Stomach (tissue), 4 donors: Measurements from ENCODE around the gene GNG4.

Experiments used
- POLR2AphosphoS5 ChIP-seq, 3 donors: sonication (generic); formaldehyde crosslinking; IDR thresholded peaks; one replicate each; pipeline ENCODE4 v1.6.1; 2016; ENCODE audit warnings: antibody characterized with exemption in 3 of 3
- TF ChIP-seq, protein P1 (sequence below), 7 experiments: fragments of 450-650 bp in 4 of 7; fragments of 200-600 bp in 3 of 7; sonication (generic) in 3 of 7; IDR thresholded peaks; one replicate each; pipeline ENCODE4 v1.5.1; 2016 to 2019; ENCODE audit warnings: antibody characterized with exemption in 7 of 7, control low read depth in 2 of 7, mild to moderate bottlenecking in 1 of 7

DNA sequence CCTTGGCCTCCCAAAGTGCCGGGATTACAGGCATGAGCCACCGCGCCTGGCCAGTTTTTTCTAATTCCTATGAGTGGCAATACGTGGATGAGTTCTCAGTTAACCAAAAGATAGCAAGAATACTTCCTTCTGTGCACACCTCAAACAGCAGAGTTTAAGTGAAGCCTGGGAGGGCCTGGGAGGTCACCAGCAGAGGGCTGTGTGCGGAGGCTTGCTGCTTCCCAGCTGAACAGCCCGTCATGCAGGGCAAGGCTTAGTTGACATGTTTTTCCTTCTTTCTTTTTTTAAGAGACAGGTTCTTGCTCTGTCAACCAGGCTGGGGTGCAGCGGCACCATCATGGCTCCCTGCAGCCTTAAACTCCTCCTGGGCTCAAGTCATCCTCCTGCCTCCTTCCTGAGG lies 17.8 kb downstream of the GNG4 start:
- TF ChIP-seq, protein P1, sequence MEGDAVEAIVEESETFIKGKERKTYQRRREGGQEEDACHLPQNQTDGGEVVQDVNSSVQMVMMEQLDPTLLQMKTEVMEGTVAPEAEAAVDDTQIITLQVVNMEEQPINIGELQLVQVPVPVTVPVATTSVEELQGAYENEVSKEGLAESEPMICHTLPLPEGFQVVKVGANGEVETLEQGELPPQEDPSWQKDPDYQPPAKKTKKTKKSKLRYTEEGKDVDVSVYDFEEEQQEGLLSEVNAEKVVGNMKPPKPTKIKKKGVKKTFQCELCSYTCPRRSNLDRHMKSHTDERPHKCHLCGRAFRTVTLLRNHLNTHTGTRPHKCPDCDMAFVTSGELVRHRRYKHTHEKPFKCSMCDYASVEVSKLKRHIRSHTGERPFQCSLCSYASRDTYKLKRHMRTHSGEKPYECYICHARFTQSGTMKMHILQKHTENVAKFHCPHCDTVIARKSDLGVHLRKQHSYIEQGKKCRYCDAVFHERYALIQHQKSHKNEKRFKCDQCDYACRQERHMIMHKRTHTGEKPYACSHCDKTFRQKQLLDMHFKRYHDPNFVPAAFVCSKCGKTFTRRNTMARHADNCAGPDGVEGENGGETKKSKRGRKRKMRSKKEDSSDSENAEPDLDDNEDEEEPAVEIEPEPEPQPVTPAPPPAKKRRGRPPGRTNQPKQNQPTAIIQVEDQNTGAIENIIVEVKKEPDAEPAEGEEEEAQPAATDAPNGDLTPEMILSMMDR (IDR thresholded peaks at IDR 0.05), result no peak
- TF ChIP-seq POLR2AphosphoS5 (IDR thresholded peaks at IDR 0.05), result no peak
